Fibroblast of the aortic adventitia (primary cell): ENCODE results near the gene FAM111A. TPM values are rescaled to one million over a fixed set of nuclear protein-coding genes. Genes with fewer than 3 reads are reported as not detected.

Source experiments
- DNase-seq: peaks from one replicate; pipeline ENCODE4 v3.0.0-alpha.2; 2010; ENCODE audit warnings: low read depth
- H3K4me3 ChIP-seq: 2 replicates; pipeline ENCODE4 v1.5.1; 2011; ENCODE audit warnings: low read depth, mild to moderate bottlenecking, control low read depth, low read length, moderate library complexity
- total RNA-seq: library from RNA; depleted of rRNA; stranded (reverse); fragments of >200 nt; gene quantifications from 2 replicates; pipeline ENCODE4 v1.2.3, GENCODE V29; 2012; ENCODE audit warnings: low replicate concordance
- TF ChIP-seq, protein P1 (sequence below): IDR thresholded peaks from 2 replicates; pipeline ENCODE4 v1.5.1; 2011; ENCODE audit warnings: mild to moderate bottlenecking, low read length, control low read depth, inconsistent platforms; ENCODE audit not compliant: insufficient read depth

FAM111A gene
- total RNA-seq, 1 donor: 103 TPM

DNA sequence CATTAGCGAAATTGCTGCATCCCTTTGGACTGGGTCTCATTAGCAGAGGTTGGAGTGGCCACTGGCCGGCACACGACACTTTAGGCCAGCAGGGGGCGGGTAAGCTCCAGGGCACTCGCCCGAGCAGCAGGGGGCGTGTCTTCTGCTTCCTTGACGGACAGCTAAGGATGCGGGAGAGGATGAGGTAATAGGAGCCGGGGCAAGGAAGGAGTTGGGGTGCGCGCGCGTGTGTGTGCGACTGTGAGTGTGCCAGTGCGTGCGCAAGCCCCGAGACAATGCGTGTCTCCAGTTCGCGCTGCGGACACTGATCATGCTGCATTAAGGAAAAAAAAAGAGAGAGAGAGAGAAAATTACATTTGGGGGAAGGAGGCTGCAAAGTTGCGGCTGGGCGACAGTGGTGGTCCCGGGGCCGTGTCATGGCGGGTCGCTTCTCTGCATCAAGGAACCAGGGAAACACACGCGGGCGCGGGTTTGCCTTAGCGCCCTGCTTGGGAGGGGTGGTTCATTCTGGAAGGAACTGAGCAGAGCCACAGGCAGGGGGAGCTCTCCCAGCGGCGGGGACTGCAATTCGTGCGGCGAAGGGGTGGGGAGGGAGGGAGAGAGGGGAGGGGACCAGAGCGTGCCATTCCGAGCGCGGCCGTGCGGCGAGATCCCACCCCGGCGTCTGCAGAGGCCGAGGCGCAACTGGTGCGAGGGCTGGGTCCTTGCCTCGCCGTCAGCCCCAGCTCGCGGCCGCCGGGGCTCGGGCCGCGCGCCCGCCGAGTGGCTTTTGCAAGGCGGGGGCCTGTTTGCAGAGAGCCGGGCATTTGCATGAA, 29.1 kb downstream of the FAM111A start, which contains the start of gene DTX4:
TSS of gene DTX4 (plus strand) at position 625 of the 815 bp plus-strand sequence. CDS start 464 bp downstream, outside the sequence.
- peak within 1 kb of the TSS; percentile 75 for H3K4me3 ChIP-seq
- peak; percentile 84 for DNase-seq
- TF ChIP-seq, protein P1, sequence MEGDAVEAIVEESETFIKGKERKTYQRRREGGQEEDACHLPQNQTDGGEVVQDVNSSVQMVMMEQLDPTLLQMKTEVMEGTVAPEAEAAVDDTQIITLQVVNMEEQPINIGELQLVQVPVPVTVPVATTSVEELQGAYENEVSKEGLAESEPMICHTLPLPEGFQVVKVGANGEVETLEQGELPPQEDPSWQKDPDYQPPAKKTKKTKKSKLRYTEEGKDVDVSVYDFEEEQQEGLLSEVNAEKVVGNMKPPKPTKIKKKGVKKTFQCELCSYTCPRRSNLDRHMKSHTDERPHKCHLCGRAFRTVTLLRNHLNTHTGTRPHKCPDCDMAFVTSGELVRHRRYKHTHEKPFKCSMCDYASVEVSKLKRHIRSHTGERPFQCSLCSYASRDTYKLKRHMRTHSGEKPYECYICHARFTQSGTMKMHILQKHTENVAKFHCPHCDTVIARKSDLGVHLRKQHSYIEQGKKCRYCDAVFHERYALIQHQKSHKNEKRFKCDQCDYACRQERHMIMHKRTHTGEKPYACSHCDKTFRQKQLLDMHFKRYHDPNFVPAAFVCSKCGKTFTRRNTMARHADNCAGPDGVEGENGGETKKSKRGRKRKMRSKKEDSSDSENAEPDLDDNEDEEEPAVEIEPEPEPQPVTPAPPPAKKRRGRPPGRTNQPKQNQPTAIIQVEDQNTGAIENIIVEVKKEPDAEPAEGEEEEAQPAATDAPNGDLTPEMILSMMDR: peak; percentile 99

DNA sequence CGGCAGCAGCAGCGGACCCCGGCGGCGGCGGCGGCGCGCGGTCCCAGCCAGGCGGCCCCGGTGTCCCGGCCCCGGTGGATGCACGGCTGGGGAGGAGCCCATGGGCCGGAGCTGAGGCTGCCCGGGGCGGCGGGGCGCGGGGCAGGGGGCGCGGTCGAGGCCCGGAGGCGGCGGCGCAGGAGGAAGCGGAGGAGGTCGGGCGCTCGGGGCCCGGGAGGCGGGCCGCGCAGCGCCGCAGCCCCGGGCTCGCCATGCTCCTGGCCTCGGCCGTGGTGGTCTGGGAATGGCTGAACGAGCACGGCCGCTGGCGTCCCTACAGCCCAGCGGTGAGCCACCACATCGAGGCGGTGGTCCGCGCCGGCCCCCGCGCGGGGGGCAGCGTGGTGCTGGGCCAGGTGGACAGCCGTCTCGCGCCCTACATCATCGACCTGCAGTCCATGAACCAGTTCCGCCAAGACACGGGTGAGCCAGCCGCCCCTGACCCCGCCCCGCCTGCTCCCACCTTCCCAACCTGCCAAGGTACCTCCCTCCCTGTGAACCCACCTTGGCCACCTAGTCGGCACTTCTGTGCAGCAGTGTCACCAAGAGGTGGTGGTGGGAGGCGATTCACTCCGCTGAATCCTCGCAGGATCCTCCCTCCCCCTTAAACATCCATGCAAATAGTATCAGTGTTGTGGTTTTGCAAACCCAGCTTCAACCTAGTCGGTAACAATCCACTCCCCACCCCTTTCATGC, 29.9 kb downstream of the FAM111A start:
- no peak for DNase-seq
- peak overlapping the region; percentile 75 for H3K4me3 ChIP-seq
- TF ChIP-seq, protein P1: no peak

DNA sequence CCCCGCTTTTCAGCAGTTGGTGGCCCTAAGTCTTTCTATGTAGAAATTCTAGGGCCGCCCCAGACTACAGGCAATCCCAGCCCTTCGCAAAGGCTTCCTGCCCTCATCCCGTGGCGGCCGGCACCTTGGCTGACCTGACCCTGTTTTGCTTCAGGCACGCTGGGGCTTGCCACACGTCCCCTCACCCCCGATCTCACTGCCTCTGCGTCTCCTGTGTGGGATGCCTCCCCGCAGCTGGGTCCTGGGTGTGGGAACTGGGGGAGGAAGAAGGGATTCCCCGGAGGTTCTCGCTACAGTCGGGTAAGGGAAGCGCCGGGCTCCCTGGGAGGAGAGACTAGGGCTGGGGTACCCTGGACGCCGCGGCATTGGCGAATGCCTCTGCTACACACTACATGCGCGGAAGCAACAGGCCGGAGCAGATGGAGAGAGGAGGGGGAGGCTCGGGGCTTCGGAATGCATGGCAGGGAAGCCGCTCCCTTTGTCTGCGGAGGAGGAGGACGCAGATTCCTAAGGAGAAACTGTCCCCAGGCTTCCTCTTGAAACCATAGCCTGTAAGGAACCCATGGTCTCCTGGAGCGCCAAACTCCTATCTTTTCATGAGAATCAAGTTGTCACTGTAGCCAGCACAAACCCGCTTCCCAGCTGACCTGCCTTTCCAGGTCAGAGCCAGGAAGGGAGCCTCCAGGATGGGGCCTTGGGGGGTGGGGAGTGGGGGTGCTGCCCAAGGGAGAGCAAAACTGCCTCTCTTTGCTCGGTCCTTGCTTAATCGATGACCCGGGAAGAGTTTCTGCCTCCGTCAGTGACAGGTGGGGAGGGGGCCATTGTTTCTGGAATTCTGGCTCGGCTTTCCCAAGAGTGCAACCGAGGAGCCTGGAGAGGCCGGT, 30.7 kb downstream of the FAM111A start:
- DNase-seq: no peak
- TF ChIP-seq, protein P1: no peak
- H3K4me3 ChIP-seq: peak overlapping the region; percentile 38

DNA sequence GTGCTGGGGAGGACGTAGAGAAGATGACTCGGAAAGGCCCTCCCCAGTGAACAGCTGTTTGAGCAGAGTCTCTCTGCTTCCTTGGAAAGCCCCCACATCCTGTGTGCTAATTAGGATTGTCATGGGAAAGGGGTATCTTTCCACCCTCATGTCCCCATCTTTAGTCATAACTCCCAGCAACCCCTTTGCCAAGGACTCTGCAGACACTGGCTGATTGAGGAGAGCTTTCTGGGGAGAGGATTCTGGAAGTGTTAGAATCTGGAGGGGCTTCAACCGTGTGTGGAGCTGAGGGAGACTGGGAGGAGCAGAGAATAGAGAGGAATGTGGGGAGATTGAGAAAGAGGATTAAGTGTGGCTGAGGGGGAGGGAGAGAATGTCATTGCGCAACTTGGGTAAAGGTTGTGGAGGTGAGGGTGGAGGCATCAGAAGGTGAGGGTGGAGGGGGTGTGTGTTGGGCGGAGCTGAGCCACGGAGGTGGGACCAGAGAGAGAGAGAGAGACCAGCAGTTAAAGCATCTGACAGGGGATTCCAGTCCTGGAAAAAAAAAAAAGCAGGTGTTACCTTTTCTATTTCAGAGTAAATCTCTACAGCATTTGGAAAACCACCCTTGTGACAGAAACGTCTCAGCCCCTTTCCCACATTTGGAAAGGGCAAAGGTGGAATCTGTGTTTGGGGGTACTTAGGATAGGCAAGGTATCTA, 31.5 kb downstream of the FAM111A start:
- TF ChIP-seq, protein P1: no peak
- no peak overlapping the region for H3K4me3 ChIP-seq
- no peak for DNase-seq

DNA sequence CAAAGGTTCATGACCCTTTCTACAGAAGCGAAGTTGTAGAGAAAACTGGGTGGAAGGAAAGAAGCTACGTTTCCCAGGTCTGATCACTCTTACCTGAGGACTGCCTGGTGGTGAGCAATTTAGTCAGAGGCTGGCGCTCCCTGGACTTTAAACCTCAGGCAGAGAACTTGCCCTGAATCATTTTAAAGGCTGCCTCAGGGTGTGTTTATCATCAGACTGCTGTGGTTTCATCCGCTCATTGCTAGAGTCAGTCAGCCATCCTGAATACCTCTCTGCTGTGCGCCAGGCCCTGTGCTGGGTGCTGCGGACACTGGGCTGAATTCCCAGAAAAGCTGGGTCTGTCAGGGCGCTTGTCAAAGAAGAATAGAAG, 32.0 kb downstream of the FAM111A start:
- TF ChIP-seq, protein P1: no peak
- no peak for DNase-seq
- no peak overlapping the region for H3K4me3 ChIP-seq

DNA sequence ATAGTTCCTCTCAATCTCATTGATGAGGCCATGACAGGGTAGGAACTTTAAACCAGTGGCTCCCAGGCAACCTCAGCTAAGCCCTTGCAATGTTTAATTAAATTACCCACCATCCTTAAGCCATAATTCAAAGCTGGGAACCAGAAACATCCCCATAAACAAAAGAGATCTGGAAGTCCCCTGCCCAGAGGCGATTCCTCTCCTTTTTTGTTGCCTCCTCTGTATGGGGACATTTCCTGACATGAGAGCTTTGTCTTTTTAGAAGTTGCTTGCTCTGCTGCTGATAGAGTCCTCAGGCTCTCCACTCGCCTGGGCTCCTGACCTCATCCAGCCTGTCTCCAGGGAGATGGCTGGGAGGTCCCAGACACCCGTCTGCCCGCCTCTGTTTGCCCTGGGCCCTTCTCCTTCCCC, 32.4 kb downstream of the FAM111A start:
- no peak overlapping the region for H3K4me3 ChIP-seq
- DNase-seq: no peak
- TF ChIP-seq, protein P1: no peak
